Measurements from ENCODE around the gene KANK3.

The KANK3 gene

DNA sequence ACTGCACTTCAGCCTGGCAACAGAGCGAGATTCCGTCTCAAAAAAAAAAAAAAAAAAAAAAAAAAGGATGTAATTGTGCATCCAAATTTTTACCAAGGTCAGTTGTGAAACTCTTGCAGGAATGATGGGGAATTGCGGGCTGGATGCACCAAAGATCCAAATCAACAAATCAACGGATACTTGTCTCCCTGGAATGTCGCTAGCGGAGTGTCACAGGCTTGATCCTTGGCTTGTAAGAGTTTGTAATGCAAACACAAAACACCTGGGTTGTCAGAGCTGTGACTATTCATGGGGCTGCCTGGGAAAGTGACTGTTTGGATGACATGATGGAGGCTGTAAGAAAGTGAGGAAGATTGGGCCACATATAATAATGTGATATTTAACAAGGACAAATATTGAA is 4.2 kb downstream of the KANK3 start:
- TF ChIP-seq CTCF (conservative IDR thresholded peaks at IDR 0.05; ENCODE audit: control insufficient read depth, insufficient read depth, low read depth, low read length) = no peak
- no peak for DNase-seq (ENCODE audit: low read depth)
- H3K4me3 ChIP-seq (ENCODE audit: control insufficient read depth, low read depth, low read length) = no peak overlapping the region

- no peak overlapping the region for H3K4me3 ChIP-seq (ENCODE audit: control insufficient read depth, low read depth, low read length)
- TF ChIP-seq CTCF (conservative IDR thresholded peaks at IDR 0.05; ENCODE audit: control insufficient read depth, insufficient read depth, low read depth, low read length) = no peak
- no peak for DNase-seq (ENCODE audit: low read depth)
Observed at GRCh38 chr19:8337728-8338127, 5.3 kb downstream of the KANK3 start.

DNA sequence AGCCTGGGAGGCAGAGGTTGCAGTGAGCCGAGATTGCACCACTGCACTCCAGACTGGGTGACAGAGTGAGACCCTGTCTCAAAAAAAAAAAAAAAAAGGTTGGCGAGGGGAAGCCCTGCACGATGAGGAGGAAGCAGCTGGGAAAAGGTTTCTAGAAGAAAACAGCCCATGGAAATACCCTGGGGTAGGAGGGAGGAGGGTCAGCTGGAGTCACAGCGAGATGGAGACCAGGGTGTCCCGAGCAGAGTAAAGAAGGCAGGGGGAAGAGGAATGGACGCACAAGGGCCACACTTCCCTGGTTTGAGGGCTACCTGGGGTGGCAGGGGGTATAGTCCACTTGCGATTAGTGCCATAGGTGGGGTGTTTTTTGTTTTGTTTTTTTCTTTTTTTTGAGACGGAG is 6.4 kb downstream of the KANK3 start:
- no peak overlapping the region for H3K4me3 ChIP-seq (ENCODE audit: control insufficient read depth, low read depth, low read length)
- TF ChIP-seq CTCF (conservative IDR thresholded peaks at IDR 0.05; ENCODE audit: control insufficient read depth, insufficient read depth, low read depth, low read length) = no peak
- no peak for DNase-seq (ENCODE audit: low read depth)

- no peak for TF ChIP-seq CTCF (conservative IDR thresholded peaks at IDR 0.05; ENCODE audit: control insufficient read depth, insufficient read depth, low read depth, low read length)
- no peak overlapping the region for H3K4me3 ChIP-seq (ENCODE audit: control insufficient read depth, low read depth, low read length)
- no peak for DNase-seq (ENCODE audit: low read depth)
Observed at GRCh38 chr19:8336072-8336569, 6.9 kb downstream of the KANK3 start.

DNA sequence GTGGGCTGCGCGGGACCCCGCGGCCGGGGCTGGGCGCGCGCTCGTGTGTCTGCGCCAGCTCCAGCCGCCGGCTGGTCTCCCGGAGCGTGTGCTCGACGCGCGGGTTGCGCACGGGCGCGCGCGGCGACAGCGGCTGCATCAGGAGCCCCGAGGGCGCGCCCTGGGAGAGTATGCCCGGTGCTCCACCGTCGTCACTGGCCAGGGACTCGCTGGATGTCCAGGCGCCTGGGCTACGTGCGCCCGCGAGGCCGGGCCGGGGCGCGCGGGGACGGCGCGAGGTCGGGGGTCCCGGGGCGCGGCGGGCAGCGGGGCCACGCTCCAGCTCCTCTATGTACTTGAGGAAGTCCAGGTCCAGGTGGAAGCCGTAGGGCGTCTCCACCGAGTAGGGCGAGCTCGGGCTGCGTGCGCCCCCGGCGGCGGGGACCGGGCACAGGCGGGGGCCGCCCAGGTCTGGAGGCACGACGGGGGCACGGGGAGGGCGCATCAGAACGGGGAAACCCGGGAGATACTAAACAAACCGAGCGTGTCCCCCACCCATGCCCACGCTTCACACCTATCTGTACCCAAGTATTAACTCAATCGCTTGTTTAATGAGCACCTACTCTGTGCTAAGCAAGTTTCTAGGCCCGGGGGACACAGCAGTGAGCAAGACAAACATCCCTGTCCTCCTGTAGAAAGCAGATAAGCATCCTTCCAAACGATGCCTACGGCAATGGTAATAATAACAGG is 7.6 kb downstream of the KANK3 start:
- no peak overlapping the region for H3K4me3 ChIP-seq (ENCODE audit: control insufficient read depth, low read depth, low read length)
- no peak for TF ChIP-seq CTCF (conservative IDR thresholded peaks at IDR 0.05; ENCODE audit: control insufficient read depth, insufficient read depth, low read depth, low read length)
- DNase-seq (ENCODE audit: low read depth) = no peak

DNA sequence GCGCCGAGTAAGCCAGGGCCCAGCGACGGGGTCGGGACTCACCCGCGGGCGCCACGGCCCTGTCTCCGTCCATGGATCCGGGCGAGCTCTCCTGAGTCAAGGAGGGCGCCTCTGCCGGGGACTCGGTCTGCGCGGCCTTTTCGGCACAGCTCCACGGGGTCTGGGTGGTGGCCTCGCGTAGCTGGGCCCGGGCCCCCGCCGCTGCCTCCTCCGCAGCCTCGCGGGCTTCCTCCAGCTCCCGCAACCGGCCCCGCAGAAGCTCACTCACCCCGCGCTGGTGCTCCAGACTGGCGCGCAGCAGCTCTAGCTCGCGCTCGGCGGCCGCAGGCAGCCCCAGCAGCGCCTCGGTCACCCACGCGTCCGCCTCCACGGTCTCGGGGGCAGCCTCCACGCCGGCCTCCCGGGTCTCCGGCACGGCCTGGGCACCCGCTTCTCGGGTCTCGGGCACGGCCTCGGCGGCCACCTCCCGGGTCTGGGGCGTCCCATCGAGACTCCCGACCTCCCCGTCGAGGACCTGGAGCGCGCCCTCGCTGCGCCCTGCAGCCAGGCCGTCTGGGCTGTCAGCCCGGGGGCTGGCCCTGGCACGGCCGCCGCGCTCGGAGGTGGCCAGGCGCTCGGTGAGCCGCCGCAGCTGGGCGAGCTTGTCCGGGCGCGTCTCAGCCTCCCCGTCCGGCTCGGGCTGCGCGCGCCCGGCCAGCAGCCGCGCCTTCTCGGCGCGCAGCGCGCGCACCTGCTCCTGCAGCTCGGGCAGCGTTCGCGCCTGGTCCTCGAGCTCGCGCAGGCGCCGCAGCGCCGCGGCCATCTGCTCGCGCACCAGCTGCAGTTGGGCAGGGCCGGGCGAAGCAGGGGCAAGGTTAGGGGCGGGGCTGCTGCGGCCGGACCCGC is 8.4 kb downstream of the KANK3 start:
- peak; percentile 62 for DNase-seq (ENCODE audit: low read depth)
- H3K4me3 ChIP-seq (ENCODE audit: control insufficient read depth, low read depth, low read length) = no peak overlapping the region
- no peak for TF ChIP-seq CTCF (conservative IDR thresholded peaks at IDR 0.05; ENCODE audit: control insufficient read depth, insufficient read depth, low read depth, low read length)
